Skeletal muscle satellite cell (primary cell): ENCODE measurements around the gene SLC44A3. TPM values are rescaled to one million over a fixed set of nuclear protein-coding genes. Genes with fewer than 3 reads are reported as not detected.
A peak's percentile ranks its signal among the peaks of the same experiment; 100 is the strongest.

Experiments used
- H3K27me3 ChIP-seq: 2 replicates; pipeline ENCODE4 v1.7.0; 2013; ENCODE audit warnings: low read length; ENCODE audit not compliant: control insufficient read depth, insufficient read depth
- H3K36me3 ChIP-seq: 2 replicates; pipeline ENCODE4 v1.7.0; 2013; ENCODE audit warnings: mild to moderate bottlenecking, control low read depth, low read length; ENCODE audit not compliant: insufficient read depth
- H3K4me1 ChIP-seq: 2 replicates; pipeline ENCODE4 v1.7.0; 2013; ENCODE audit warnings: low read length; ENCODE audit not compliant: control insufficient read depth, insufficient read depth
- H3K4me2 ChIP-seq: 2 replicates; pipeline ENCODE4 v1.7.0; 2013; ENCODE audit warnings: mild to moderate bottlenecking, low read length
- H3K4me3 ChIP-seq: 2 replicates; pipeline ENCODE4 v1.7.0; 2013; ENCODE audit warnings: low read length
- H3K9ac ChIP-seq: 2 replicates; pipeline ENCODE4 v1.7.0; 2013; ENCODE audit warnings: mild to moderate bottlenecking, low read depth, low read length, moderate library complexity
- H3K9me3 ChIP-seq: replicated peaks from 2 replicates; pipeline ENCODE4 v1.7.0; 2013; ENCODE audit warnings: mild to moderate bottlenecking, control low read depth, low read length
- total RNA-seq: library from RNA; depleted of rRNA; stranded (reverse); fragments of >200 nt; gene quantifications from 2 replicates; pipeline ENCODE4 v1.2.3, GENCODE V29; 2012; rRNA removed

SLC44A3 gene, protein sequence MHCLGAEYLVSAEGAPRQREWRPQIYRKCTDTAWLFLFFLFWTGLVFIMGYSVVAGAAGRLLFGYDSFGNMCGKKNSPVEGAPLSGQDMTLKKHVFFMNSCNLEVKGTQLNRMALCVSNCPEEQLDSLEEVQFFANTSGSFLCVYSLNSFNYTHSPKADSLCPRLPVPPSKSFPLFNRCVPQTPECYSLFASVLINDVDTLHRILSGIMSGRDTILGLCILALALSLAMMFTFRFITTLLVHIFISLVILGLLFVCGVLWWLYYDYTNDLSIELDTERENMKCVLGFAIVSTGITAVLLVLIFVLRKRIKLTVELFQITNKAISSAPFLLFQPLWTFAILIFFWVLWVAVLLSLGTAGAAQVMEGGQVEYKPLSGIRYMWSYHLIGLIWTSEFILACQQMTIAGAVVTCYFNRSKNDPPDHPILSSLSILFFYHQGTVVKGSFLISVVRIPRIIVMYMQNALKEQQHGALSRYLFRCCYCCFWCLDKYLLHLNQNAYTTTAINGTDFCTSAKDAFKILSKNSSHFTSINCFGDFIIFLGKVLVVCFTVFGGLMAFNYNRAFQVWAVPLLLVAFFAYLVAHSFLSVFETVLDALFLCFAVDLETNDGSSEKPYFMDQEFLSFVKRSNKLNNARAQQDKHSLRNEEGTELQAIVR
- 0.44 and 1.0 TPM in 2 replicates for total RNA-seq

DNA sequence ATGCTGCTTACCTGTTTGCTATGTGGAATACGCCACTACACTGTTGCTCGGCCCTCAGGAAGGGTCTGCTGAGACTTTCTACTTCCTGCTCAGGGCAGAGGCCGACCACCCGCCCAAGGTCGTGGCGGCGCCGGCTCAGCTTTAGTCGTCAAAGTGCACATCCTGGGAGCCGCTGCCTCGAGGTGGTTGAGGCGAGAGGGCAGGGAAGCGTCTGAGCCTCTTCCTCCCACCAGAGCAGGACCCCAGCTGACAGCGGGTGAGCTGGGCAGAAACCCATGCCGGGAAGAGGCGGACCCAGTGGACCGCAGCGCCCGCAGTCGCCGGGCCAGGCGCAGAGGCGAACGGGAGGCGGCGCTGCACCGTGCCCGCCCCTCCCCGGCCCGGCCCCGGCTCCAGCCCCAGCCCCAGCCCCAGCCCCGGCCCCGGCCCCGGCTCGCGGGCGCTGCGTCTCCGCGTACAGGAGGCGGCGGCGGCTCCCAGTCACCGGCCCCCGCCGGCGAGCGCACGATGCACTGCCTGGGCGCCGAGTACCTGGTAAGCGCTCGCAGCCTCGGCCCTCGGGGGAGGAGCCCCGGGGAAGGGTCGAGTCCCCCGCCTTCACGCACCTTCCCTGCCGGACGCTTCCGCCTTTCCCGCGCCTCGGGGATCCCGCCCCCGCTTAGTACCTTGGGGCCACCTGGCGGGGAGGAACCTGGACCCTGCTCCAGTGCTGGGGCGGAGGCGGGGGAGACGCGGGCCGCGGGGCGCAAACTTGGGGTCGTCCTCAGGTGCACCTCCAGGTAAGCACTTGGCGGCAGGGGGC, at the start of gene SLC44A3:
Gene SLC44A3, plus strand, starts transcription at position 413 of the 802 bp plus-strand sequence. Its CDS starts 95 bp downstream, at position 508.
- Histone ChIP-seq H3K4me3 (peak within 1 kb of the TSS; percentile 82), H3K9me3 (no peaks in the 10 kb centered on the region), H3K9ac (peak within 1 kb of the TSS; percentile 65), H3K27me3 (peaks cover 59% of the 10 kb centered on the region), H3K36me3 (no peaks in the 10 kb centered on the region), H3K4me1 (peaks cover 8% of the 10 kb centered on the region), H3K4me2 (peak within 1 kb of the TSS; percentile 99)

- peaks cover 8% of the 10 kb centered on the region for H3K4me1 ChIP-seq
- H3K27me3 ChIP-seq, result peaks cover 18% of the 10 kb centered on the region
- H3K36me3 ChIP-seq, result no peaks in the 10 kb centered on the region
- H3K9me3 ChIP-seq, result peaks cover 5% of the 10 kb centered on the region
- H3K4me2 ChIP-seq, result no peak overlapping the region
- H3K4me3 ChIP-seq, result no peak overlapping the region
- no peak overlapping the region for H3K9ac ChIP-seq
Measured at GRCh38 chr1:94772230-94772641, 47.9 kb upstream of the SLC44A3 start.

DNA sequence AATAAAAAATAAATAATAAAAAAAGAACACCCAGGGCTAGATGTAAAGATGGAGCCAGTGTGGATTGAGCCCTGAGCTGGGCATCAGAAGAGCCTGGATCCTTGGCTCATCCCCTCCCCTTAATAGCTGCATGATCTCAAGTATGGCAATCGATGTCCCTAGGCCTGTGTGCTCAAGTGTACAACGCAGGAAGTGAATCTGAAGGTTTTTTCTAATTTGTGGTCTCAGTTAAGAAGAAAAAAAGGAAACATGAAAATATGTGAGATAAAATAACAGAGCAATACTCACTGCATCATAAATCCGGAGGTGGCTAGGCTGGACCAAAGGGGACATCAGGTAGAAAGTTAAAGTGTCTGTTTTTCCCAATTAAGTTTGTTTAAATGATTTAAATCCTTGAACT, 47.3 kb upstream of the SLC44A3 start:
- Histone ChIP-seq H3K4me1 (peaks cover 8% of the 10 kb centered on the region), H3K4me3 (no peak overlapping the region), H3K9me3 (peaks cover 5% of the 10 kb centered on the region), H3K4me2 (no peak overlapping the region), H3K27me3 (peaks cover 21% of the 10 kb centered on the region), H3K36me3 (no peaks in the 10 kb centered on the region), H3K9ac (no peak overlapping the region)

GRCh38 chr1:94773296-94773809, 46.8 kb upstream of the SLC44A3 start:
- H3K4me3 ChIP-seq, result no peak overlapping the region
- peaks cover 5% of the 10 kb centered on the region for H3K9me3 ChIP-seq
- peaks cover 21% of the 10 kb centered on the region for H3K27me3 ChIP-seq
- no peaks in the 10 kb centered on the region for H3K36me3 ChIP-seq
- peaks cover 8% of the 10 kb centered on the region for H3K4me1 ChIP-seq
- no peak overlapping the region for H3K4me2 ChIP-seq
- H3K9ac ChIP-seq, result no peak overlapping the region

DNA sequence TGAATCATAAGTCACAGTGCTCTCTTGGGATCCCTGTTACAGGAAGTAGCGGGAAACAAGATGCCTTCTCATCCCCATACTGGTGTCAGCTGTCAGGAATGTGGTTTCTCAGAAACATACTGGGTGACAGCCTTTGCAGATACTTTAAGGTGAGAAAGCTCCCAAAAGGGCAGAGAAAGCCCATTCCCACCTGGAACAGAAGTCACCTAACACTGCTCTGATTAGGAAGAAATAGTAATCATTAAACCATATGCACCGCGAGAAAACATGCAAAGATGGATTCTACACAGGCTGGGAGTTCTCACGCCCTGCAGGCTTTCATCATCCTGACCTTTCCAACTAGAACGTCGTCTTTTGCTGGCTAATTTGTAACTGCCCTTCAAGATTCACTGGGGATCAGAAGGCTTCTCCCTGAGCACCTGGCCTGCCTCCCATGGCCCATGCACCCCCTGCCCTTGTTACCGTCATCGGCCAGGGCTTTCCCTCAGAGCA, 46.2 kb upstream of the SLC44A3 start:
- Histone ChIP-seq H3K4me2 (peak overlapping the region; percentile 7), H3K36me3 (no peaks in the 10 kb centered on the region), H3K9me3 (peaks cover 5% of the 10 kb centered on the region), H3K4me3 (no peak overlapping the region), H3K27me3 (peaks cover 25% of the 10 kb centered on the region), H3K9ac (no peak overlapping the region), H3K4me1 (peaks cover 8% of the 10 kb centered on the region)

- peaks cover 8% of the 10 kb centered on the region for H3K4me1 ChIP-seq
- peaks cover 5% of the 10 kb centered on the region for H3K9me3 ChIP-seq
- H3K4me2 ChIP-seq, result no peak overlapping the region
- no peak overlapping the region for H3K9ac ChIP-seq
- H3K4me3 ChIP-seq, result no peak overlapping the region
- peaks cover 46% of the 10 kb centered on the region for H3K27me3 ChIP-seq
- no peaks in the 10 kb centered on the region for H3K36me3 ChIP-seq
Measured at GRCh38 chr1:94776474-94776873, 43.7 kb upstream of the SLC44A3 start.

- Histone ChIP-seq H3K9ac (no peak overlapping the region), H3K36me3 (no peaks in the 10 kb centered on the region), H3K4me2 (no peak overlapping the region), H3K4me1 (peaks cover 8% of the 10 kb centered on the region), H3K27me3 (peaks cover 54% of the 10 kb centered on the region), H3K9me3 (peaks cover 5% of the 10 kb centered on the region), H3K4me3 (no peak overlapping the region)
Measured at GRCh38 chr1:94777281-94777680, 42.9 kb upstream of the SLC44A3 start.

GRCh38 chr1:94778808-94779207, 41.3 kb upstream of the SLC44A3 start:
- Histone ChIP-seq H3K36me3 (no peaks in the 10 kb centered on the region), H3K4me3 (no peak overlapping the region), H3K9ac (no peak overlapping the region), H3K9me3 (peaks cover 5% of the 10 kb centered on the region), H3K4me1 (peaks cover 13% of the 10 kb centered on the region), H3K27me3 (peaks cover 51% of the 10 kb centered on the region), H3K4me2 (no peak overlapping the region)

DNA sequence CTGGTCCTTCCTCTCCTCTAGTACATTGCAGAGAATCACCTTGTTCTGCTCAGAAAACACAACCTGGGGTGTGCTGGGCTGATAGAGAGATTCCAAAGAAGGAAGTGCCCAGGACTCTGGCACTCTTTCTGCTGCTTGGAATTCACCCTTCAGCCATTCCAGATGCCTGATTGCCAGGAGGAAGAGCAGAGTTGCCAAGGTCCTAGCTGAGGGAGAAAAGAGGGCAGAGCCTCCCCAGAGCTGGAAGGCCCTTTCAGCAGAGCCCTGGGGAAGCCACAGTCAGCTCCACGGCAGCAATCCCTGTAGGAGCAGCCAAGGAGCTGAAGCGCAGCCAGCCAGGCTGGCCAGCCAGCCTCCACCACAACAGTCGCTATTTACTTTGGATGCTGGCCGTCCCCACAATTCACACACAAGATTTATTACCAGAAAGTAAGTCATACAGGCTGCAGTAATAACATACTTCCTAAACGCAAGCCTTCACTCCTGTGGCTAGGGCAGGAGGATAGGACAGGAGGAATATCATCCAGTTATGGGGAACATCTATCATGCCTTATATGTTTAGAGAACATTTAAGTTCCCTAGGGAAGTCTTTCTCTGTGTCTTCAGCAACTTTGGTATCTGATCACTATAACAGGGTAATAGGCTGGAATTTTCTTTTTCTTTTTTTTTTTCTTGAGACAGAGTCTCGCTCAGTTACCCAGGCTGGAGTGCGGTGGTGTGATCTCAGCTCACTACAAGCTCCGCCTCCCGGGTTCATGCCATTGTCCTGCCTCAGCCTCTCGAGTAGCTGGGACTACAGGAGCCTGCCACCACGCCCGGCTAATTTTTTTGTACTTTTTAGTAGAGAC, 36.6 kb upstream of the SLC44A3 start:
- no peak overlapping the region for H3K4me3 ChIP-seq
- peak overlapping the region; percentile 54 for H3K4me2 ChIP-seq
- peaks cover 18% of the 10 kb centered on the region for H3K4me1 ChIP-seq
- H3K9ac ChIP-seq, result peak overlapping the region; percentile 9
- no peaks in the 10 kb centered on the region for H3K36me3 ChIP-seq
- H3K27me3 ChIP-seq, result peaks cover 51% of the 10 kb centered on the region
- no peaks in the 10 kb centered on the region for H3K9me3 ChIP-seq

- H3K27me3 ChIP-seq, result peaks cover 48% of the 10 kb centered on the region
- no peak overlapping the region for H3K4me2 ChIP-seq
- no peak overlapping the region for H3K4me3 ChIP-seq
- no peaks in the 10 kb centered on the region for H3K36me3 ChIP-seq
- no peaks in the 10 kb centered on the region for H3K9me3 ChIP-seq
- H3K4me1 ChIP-seq, result peaks cover 18% of the 10 kb centered on the region
- peak overlapping the region; percentile 9 for H3K9ac ChIP-seq
Measured at GRCh38 chr1:94784190-94784515, 36.0 kb upstream of the SLC44A3 start.
